ENCODE measurements around the gene PRKCSH.

Gene PRKCSH

GRCh38 chr19:11480715-11481533, 45.5 kb downstream of the PRKCSH start, which contains the start of gene ELAVL3:
Gene ELAVL3 (minus strand): TSS chr19:11481046. CDS start chr19:11480608, 438 bp downstream.
- no peak within 1 kb of the TSS for H3K9ac ChIP-seq (ENCODE audit: low read depth, low read length)
- H3K27me3 ChIP-seq (ENCODE audit: insufficient read depth, low read length), result peaks cover 46% of the 10 kb centered on the region
- H3K27ac ChIP-seq (ENCODE audit: low read depth, low read length), result no peak within 1 kb of the TSS
- H3K4me1 ChIP-seq (ENCODE audit: insufficient read depth, low read length), result no peaks in the 10 kb centered on the region; the same call in 1 of the 2 replicates
- 13% methylated on average over 76 of the region's 77 CpGs for WGBS
- peak within 1 kb of the TSS; percentile 42; the same call in 1 of the 2 replicates for H3K4me3 ChIP-seq (ENCODE audit: low read length)
- no peaks in the 10 kb centered on the region for H3K36me3 ChIP-seq (ENCODE audit: insufficient read depth, low read length)
- H3K9me3 ChIP-seq (ENCODE audit: insufficient read depth, low read depth, low read length), result no peaks in the 10 kb centered on the region

- no peaks in the 10 kb centered on the region for H3K9me3 ChIP-seq (ENCODE audit: insufficient read depth, low read depth, low read length)
- WGBS, result 11% methylated on average over 50 of the region's 50 CpGs
- H3K4me3 ChIP-seq (ENCODE audit: low read length), result peak overlapping the region; percentile 42
- H3K27ac ChIP-seq (ENCODE audit: low read depth, low read length), result no peak overlapping the region; the same call in 1 of the 2 replicates
- H3K36me3 ChIP-seq (ENCODE audit: insufficient read depth, low read length), result no peaks in the 10 kb centered on the region
- peaks cover 46% of the 10 kb centered on the region for H3K27me3 ChIP-seq (ENCODE audit: insufficient read depth, low read length)
- H3K9ac ChIP-seq (ENCODE audit: low read depth, low read length), result no peak overlapping the region
- no peaks in the 10 kb centered on the region; the same call in 1 of the 2 replicates for H3K4me1 ChIP-seq (ENCODE audit: insufficient read depth, low read length)
Observed at GRCh38 chr19:11481534-11482383, 46.3 kb downstream of the PRKCSH start.

DNA sequence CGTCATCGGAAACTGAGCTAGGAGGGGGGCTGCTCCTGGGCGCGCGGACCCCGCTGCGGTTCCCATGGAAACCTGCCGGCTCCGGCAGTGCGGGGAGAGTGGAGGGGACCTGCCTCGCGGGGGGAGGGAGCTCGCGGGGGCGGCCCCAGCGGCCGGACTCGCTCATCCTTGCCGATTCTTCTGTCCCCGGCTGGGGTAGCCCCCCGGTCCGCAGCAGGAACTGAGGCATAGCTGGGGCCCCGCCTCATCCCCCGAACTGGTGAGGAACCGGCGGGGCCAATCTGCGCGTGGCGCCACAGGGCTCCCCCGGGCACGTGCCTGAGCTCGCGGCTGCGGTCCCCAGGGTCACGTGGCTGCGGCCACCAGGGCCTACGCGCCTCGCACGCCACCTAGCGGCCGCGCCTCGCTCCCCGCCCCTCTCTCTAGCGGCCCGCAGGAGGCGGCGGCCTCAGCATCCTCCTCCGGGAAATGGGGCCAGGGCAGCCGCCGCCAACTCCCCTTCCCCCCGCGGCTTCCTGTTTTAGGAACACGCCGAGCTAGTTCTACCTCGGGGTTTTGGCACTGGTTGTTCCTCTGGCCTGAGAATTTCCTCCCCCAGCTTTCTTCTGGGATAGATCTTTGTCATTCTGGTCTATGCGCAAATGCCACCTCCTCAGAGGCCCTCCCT, 47.1 kb downstream of the PRKCSH start:
- Histone ChIP-seq H3K36me3 (ENCODE audit: insufficient read depth, low read length) (no peaks in the 10 kb centered on the region), H3K27me3 (ENCODE audit: insufficient read depth, low read length) (peaks cover 46% of the 10 kb centered on the region), H3K4me1 (ENCODE audit: insufficient read depth, low read length) (no peaks in the 10 kb centered on the region; the same call in 1 of the 2 replicates), H3K27ac (ENCODE audit: low read depth, low read length) (no peak overlapping the region; the same call in 1 of the 2 replicates), H3K9me3 (ENCODE audit: insufficient read depth, low read depth, low read length) (no peaks in the 10 kb centered on the region), H3K9ac (ENCODE audit: low read depth, low read length) (no peak overlapping the region), H3K4me3 (ENCODE audit: low read length) (peak overlapping the region; percentile 42)
- WGBS, result 4% methylated on average over 58 of the region's 58 CpGs

DNA sequence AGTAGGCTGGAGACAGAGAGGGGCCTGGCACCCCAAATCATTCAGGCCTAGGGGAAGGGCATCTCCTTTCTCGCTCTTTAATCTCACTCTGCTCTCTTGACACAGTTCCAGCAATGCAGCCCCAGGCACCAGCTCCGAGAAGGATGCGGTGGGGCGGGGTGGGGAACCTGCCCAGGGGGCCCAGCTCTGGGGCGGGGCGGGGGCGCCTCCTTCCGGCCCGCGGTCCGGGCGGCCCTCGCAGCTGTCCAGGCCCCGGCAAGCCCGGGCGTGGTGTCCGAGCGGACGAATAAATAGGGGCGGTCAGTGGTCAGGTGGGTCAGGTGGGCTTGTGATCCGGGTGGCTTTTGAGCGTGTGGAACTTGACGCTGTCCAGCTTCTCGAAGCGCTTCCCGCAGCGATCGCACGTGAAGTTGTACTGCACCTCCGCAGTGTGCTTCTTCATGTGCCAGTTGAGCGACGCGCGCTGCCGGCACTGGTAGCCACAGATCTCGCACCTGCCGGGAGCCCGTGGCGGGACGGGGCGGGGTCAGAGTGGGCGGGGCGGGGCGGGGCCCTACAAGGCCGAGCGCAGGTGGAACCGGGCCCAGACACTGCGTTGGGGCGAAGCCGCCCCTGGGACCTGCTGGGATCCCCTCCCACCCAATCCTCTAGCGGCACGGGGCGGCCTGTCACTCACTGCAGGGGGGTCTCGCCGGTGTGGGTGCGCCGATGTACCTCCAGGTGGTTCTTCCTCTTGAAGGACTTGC, 48.1 kb downstream of the PRKCSH start:
- H3K4me3 ChIP-seq (ENCODE audit: low read length), result no peak overlapping the region
- no peaks in the 10 kb centered on the region for H3K9me3 ChIP-seq (ENCODE audit: insufficient read depth, low read depth, low read length)
- H3K4me1 ChIP-seq (ENCODE audit: insufficient read depth, low read length), result no peaks in the 10 kb centered on the region; the same call in 1 of the 2 replicates
- 93% methylated on average over 57 of the region's 57 CpGs for WGBS
- H3K27ac ChIP-seq (ENCODE audit: low read depth, low read length), result no peak overlapping the region
- peaks cover 39% of the 10 kb centered on the region for H3K27me3 ChIP-seq (ENCODE audit: insufficient read depth, low read length)
- H3K9ac ChIP-seq (ENCODE audit: low read depth, low read length), result no peak overlapping the region
- H3K36me3 ChIP-seq (ENCODE audit: insufficient read depth, low read length), result no peaks in the 10 kb centered on the region

DNA sequence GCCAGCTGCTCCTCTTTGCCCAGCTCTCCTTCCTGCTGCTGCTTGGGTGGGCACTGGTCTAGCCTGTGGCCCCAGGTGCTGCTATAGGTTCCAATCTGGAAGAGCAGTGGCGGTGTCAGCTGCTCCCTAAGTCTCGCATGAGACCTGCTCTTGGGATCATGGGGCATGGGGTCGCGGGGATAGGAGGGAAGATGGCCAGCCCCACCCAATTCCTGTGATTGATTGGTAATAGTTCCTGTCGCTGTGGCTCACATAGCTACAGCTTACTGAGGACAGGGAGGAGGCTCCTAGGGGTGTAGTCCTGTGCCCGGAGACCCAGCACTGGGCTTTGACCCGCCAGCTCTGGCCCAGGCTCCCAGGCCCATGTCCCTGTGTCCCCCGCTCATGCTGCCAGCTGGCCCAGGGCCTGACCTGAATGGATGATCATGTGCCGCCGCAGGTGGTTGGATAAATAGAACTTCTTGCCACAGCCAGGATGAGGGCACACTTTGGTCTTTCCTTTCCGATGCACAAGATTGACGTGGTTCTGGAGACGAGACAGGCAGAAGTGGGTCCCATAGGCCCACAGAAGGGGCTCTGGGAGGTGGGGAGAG, 49.9 kb downstream of the PRKCSH start:
- Histone ChIP-seq H3K4me1 (ENCODE audit: insufficient read depth, low read length) (no peaks in the 10 kb centered on the region; the same call in 1 of the 2 replicates), H3K27ac (ENCODE audit: low read depth, low read length) (no peak overlapping the region), H3K9me3 (ENCODE audit: insufficient read depth, low read depth, low read length) (no peaks in the 10 kb centered on the region), H3K4me3 (ENCODE audit: low read length) (no peak overlapping the region), H3K27me3 (ENCODE audit: insufficient read depth, low read length) (peaks cover 21% of the 10 kb centered on the region), H3K36me3 (ENCODE audit: insufficient read depth, low read length) (no peaks in the 10 kb centered on the region), H3K9ac (ENCODE audit: low read depth, low read length) (no peak overlapping the region)
- WGBS, result 88% methylated on average over 13 of the region's 13 CpGs

DNA sequence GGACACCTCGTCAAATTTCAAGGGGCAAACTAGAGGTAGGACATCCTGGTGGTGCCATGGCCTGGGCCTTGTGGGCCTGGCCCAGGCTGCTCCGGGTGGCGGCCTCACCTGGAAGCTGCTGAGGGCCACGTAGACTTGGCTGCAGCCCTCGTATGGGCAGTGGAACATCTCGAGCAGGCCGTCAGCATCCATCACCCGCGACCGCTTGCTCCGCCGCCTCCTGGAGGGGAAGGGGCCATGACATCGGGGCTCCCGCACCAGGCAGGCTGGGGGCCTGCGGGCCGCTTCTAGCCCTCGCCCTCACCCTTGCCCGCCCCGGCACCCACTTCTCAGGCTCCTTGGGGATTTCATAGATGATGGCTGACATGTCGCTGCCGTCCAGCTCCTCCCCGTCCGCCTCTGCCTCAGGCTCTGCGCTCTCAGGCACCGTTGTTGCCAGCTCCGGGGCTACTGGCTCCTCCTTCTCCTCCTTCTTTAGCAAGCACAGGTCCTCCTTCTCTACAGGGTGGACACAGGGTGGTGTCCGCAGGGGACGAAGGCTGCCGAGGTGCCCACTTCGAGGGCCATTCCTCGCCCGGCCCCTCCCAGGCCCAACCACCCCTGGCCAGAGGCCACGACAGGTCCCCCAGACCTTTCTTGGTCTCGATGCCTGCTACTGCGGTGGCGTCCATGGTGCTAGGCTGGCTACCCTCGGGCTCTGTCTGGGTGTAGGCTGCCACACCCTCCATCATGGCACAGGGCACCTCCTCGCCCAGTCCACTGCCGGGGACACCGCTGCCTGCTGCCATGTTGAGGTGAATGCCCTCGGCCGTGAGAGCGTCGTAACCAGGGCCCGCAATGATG, 51.4 kb downstream of the PRKCSH start:
- 93% methylated on average over 45 of the region's 45 CpGs for WGBS
- Histone ChIP-seq H3K27me3 (ENCODE audit: insufficient read depth, low read length) (peaks cover 6% of the 10 kb centered on the region), H3K4me3 (ENCODE audit: low read length) (no peak overlapping the region), H3K4me1 (ENCODE audit: insufficient read depth, low read length) (no peaks in the 10 kb centered on the region), H3K36me3 (ENCODE audit: insufficient read depth, low read length) (no peaks in the 10 kb centered on the region), H3K9me3 (ENCODE audit: insufficient read depth, low read depth, low read length) (no peaks in the 10 kb centered on the region), H3K9ac (ENCODE audit: low read depth, low read length) (no peak overlapping the region), H3K27ac (ENCODE audit: low read depth, low read length) (no peak overlapping the region)

- Histone ChIP-seq H3K27ac (ENCODE audit: low read depth, low read length) (no peak overlapping the region), H3K36me3 (ENCODE audit: insufficient read depth, low read length) (no peaks in the 10 kb centered on the region; the same call in 1 of the 2 replicates), H3K4me1 (ENCODE audit: insufficient read depth, low read length) (no peaks in the 10 kb centered on the region), H3K27me3 (ENCODE audit: insufficient read depth, low read length) (no peaks in the 10 kb centered on the region), H3K4me3 (ENCODE audit: low read length) (no peak overlapping the region), H3K9ac (ENCODE audit: low read depth, low read length) (no peak overlapping the region), H3K9me3 (ENCODE audit: insufficient read depth, low read depth, low read length) (no peaks in the 10 kb centered on the region)
- WGBS, result 94% methylated on average over 7 of the region's 7 CpGs
Observed at GRCh38 chr19:11489378-11489777, 53.9 kb downstream of the PRKCSH start.

DNA sequence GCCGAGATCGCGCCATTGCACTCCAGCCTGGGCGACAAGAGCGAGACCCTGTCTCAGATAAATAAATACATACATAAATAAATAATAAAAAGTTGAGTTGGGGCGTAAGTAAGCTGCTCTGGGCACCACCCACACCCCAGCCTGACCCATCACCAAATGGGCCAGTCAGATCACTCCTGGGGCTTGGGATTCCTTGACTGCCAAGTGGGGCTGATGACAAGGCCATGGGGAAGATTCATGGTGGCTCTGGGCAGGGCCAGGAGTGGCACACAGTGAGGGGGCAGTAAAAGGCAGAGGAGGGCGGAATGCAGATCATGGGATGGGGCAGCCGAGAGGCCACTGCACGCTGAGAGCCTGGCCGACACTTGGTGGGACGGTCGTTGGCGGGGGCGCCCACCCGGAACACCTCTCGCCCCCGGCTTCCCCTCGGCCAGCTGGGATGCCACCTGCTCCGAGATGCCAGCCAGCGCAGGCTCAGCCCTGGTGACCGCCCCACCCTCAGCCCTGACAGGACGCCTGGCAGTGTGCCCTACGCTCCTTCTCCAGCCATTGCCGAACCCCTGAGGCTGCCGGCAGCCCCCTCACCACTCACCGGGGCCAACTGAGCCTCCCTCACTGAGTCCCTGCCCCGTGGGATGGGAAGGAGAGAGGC, 59.3 kb downstream of the PRKCSH start:
- Histone ChIP-seq H3K36me3 (ENCODE audit: insufficient read depth, low read length) (peaks cover 13% of the 10 kb centered on the region; the same call in 1 of the 2 replicates), H3K27me3 (ENCODE audit: insufficient read depth, low read length) (no peaks in the 10 kb centered on the region), H3K4me3 (ENCODE audit: low read length) (no peak overlapping the region), H3K4me1 (ENCODE audit: insufficient read depth, low read length) (no peaks in the 10 kb centered on the region), H3K27ac (ENCODE audit: low read depth, low read length) (no peak overlapping the region), H3K9ac (ENCODE audit: low read depth, low read length) (no peak overlapping the region), H3K9me3 (ENCODE audit: insufficient read depth, low read depth, low read length) (no peaks in the 10 kb centered on the region)
- WGBS, result 94% methylated on average over 23 of the region's 27 CpGs

DNA sequence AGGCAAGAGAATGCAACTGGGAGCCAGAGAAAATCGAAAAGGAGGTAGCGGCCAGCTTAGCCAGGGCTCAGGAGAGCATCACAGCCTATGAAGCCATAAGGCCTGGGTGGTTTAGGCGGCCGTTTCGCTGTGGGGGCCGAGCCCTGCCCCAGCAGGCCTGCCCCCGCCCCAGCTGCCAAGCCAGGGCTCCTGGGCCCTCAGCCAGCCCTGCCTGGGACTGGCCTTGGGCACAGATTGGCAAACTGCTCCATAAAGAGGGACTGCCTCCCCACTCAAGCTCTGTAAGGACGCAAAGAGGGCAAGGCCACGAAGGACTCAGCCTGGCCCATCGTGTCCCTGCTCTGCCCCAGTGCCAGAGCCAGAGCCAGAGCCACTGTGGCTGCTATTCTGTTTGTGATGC, 60.0 kb downstream of the PRKCSH start:
- no peak overlapping the region for H3K27ac ChIP-seq (ENCODE audit: low read depth, low read length)
- H3K9ac ChIP-seq (ENCODE audit: low read depth, low read length), result no peak overlapping the region
- H3K27me3 ChIP-seq (ENCODE audit: insufficient read depth, low read length), result no peaks in the 10 kb centered on the region
- H3K4me1 ChIP-seq (ENCODE audit: insufficient read depth, low read length), result no peaks in the 10 kb centered on the region
- no peak overlapping the region for H3K4me3 ChIP-seq (ENCODE audit: low read length)
- H3K36me3 ChIP-seq (ENCODE audit: insufficient read depth, low read length), result peaks cover 13% of the 10 kb centered on the region; the same call in 1 of the 2 replicates
- 92% methylated on average over 10 of the region's 10 CpGs for whole genome bisulfite sequencing
- H3K9me3 ChIP-seq (ENCODE audit: insufficient read depth, low read depth, low read length), result no peaks in the 10 kb centered on the region

All from HUES64 (cell line).